ENCODE data around the gene CTNNBL1. TPM values are rescaled to one million over a fixed set of nuclear protein-coding genes. Genes with fewer than 3 reads are reported as not detected.

CTNNBL1 gene
- total and polyA plus RNA-seq, 2 experiments from 2014 or later: 36.3 to 68.7 TPM

DNA sequence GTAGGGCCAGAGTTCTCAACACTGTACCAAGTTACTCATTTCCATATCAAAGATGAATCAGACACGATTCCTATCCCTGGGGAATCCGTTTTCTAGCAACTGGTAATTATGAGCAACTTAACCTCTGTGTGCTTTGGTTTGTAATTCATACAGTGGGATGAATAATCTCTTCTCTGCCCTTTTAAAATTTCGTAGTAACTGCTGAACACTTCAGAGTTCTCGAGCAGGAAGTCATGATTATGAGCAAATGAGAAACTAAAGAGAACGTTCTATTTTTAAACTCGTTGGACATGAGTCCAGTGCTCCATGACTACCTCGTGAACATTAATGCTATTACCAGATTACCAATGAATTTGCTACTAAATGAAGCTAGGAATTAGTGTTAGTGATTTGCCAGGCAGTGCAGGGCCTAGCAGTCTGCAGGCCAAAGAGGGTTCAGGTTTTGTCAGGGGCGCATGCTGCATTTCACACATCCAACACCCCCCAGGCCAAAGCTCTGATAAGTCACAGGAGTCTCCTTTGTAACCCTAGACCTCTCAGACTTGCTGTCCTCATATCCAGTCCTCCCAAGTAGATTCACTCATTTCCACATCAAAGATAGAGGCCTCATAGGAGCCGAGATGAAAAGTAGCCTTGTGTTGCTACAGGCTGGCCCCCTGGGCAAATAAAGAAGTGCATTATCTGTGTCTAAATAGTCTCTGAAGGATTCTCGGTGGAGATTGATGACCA, 163.3 kb downstream of the CTNNBL1 start:
- Histone ChIP-seq H2AFZ (no peak overlapping the region), H3K4me3 (no peak overlapping the region), H3K4me2 (no peak overlapping the region), H4K20me1 (replicated peaks; ENCODE audit: insufficient read depth) (no peaks in the 10 kb centered on the region), H3K27me3 (ENCODE audit: insufficient read depth) (no peaks in the 10 kb centered on the region), H3K27ac (ENCODE audit: low read depth) (no peak overlapping the region), H3K9me2 (ENCODE audit: insufficient read depth) (no peaks in the 10 kb centered on the region), H3F3A (replicated peaks; ENCODE audit: low read depth) (no peaks in the 10 kb centered on the region), H3K79me2 (replicated peaks; ENCODE audit: insufficient read depth) (no peaks in the 10 kb centered on the region), H3K4me1 (ENCODE audit: insufficient read depth) (no peaks in the 10 kb centered on the region), H3K36me3 (ENCODE audit: insufficient read depth) (peaks cover 7% of the 10 kb centered on the region; the same call in 1 of the 2 replicates)
- H3K36me3 Mint-ChIP-seq (ENCODE audit: low read depth): peaks cover 9% of the 10 kb centered on the region; the same call in 2 of the 3 replicates
- no peak for DNase-seq (ENCODE audit: low spot score)
- no peak for ATAC-seq
- peaks cover 3% of the 10 kb centered on the region; the same call in 1 of the 3 replicates for H3K4me1 Mint-ChIP-seq
- H3K27ac Mint-ChIP-seq: no peak overlapping the region
- H3K4me3 Mint-ChIP-seq: no peak overlapping the region
- H3K27me3 Mint-ChIP-seq (ENCODE audit: insufficient read depth, low read depth, poor library complexity): peaks cover 5% of the 10 kb centered on the region
- no peak for TF ChIP-seq STAT1 (IDR thresholded peaks at IDR 0.05; ENCODE audit: unreplicated experiment)
- TF ChIP-seq EZH2phosphoT487 (IDR thresholded peaks at IDR 0.05; ENCODE audit: unreplicated experiment): no peak
- no peak for TF ChIP-seq NANOG (IDR thresholded peaks at IDR 0.05; ENCODE audit: borderline replicate concordance)
- TF ChIP-seq, protein P1, sequence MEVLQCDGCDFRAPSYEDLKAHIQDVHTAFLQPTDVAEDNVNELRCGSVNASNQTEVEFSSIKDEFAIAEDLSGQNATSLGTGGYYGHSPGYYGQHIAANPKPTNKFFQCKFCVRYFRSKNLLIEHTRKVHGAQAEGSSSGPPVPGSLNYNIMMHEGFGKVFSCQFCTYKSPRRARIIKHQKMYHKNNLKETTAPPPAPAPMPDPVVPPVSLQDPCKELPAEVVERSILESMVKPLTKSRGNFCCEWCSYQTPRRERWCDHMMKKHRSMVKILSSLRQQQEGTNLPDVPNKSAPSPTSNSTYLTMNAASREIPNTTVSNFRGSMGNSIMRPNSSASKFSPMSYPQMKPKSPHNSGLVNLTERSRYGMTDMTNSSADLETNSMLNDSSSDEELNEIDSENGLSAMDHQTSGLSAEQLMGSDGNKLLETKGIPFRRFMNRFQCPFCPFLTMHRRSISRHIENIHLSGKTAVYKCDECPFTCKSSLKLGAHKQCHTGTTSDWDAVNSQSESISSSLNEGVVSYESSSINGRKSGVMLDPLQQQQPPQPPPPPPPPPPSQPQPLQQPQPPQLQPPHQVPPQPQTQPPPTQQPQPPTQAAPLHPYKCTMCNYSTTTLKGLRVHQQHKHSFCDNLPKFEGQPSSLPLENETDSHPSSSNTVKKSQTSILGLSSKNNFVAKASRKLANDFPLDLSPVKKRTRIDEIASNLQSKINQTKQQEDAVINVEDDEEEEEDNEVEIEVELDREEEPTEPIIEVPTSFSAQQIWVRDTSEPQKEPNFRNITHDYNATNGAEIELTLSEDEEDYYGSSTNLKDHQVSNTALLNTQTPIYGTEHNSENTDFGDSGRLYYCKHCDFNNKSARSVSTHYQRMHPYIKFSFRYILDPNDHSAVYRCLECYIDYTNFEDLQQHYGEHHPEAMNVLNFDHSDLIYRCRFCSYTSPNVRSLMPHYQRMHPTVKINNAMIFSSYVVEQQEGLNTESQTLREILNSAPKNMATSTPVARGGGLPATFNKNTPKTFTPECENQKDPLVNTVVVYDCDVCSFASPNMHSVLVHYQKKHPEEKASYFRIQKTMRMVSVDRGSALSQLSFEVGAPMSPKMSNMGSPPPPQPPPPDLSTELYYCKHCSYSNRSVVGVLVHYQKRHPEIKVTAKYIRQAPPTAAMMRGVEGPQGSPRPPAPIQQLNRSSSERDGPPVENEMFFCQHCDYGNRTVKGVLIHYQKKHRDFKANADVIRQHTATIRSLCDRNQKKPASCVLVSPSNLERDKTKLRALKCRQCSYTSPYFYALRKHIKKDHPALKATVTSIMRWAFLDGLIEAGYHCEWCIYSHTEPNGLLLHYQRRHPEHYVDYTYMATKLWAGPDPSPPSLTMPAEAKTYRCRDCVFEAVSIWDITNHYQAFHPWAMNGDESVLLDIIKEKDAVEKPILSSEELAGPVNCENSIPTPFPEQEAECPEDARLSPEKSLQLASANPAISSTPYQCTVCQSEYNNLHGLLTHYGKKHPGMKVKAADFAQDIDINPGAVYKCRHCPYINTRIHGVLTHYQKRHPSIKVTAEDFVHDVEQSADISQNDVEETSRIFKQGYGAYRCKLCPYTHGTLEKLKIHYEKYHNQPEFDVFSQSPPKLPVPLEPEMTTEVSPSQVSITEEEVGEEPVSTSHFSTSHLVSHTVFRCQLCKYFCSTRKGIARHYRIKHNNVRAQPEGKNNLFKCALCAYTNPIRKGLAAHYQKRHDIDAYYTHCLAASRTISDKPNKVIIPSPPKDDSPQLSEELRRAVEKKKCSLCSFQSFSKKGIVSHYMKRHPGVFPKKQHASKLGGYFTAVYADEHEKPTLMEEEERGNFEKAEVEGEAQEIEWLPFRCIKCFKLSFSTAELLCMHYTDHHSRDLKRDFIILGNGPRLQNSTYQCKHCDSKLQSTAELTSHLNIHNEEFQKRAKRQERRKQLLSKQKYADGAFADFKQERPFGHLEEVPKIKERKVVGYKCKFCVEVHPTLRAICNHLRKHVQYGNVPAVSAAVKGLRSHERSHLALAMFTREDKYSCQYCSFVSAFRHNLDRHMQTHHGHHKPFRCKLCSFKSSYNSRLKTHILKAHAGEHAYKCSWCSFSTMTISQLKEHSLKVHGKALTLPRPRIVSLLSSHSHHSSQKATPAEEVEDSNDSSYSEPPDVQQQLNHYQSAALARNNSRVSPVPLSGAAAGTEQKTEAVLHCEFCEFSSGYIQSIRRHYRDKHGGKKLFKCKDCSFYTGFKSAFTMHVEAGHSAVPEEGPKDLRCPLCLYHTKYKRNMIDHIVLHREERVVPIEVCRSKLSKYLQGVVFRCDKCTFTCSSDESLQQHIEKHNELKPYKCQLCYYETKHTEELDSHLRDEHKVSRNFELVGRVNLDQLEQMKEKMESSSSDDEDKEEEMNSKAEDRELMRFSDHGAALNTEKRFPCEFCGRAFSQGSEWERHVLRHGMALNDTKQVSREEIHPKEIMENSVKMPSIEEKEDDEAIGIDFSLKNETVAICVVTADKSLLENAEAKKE (CRISPR knock-in tag; IDR thresholded peaks at IDR 0.05): no peak
- TF ChIP-seq, protein P2, sequence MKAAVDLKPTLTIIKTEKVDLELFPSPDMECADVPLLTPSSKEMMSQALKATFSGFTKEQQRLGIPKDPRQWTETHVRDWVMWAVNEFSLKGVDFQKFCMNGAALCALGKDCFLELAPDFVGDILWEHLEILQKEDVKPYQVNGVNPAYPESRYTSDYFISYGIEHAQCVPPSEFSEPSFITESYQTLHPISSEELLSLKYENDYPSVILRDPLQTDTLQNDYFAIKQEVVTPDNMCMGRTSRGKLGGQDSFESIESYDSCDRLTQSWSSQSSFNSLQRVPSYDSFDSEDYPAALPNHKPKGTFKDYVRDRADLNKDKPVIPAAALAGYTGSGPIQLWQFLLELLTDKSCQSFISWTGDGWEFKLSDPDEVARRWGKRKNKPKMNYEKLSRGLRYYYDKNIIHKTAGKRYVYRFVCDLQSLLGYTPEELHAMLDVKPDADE (IDR thresholded peaks at IDR 0.05): no peak
- no peak for TF ChIP-seq EZH2 (IDR thresholded peaks at IDR 0.05; ENCODE audit: low read depth, unreplicated experiment)
- TF ChIP-seq ZNF331 (CRISPR knock-in tag; IDR thresholded peaks at IDR 0.05; ENCODE audit: low read depth): no peak
- TF ChIP-seq, protein P3, sequence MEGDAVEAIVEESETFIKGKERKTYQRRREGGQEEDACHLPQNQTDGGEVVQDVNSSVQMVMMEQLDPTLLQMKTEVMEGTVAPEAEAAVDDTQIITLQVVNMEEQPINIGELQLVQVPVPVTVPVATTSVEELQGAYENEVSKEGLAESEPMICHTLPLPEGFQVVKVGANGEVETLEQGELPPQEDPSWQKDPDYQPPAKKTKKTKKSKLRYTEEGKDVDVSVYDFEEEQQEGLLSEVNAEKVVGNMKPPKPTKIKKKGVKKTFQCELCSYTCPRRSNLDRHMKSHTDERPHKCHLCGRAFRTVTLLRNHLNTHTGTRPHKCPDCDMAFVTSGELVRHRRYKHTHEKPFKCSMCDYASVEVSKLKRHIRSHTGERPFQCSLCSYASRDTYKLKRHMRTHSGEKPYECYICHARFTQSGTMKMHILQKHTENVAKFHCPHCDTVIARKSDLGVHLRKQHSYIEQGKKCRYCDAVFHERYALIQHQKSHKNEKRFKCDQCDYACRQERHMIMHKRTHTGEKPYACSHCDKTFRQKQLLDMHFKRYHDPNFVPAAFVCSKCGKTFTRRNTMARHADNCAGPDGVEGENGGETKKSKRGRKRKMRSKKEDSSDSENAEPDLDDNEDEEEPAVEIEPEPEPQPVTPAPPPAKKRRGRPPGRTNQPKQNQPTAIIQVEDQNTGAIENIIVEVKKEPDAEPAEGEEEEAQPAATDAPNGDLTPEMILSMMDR (conservative IDR thresholded peaks at IDR 0.05; ENCODE audit: low read depth in 2 of 2): no peak
- no peak for TF ChIP-seq CREB1 (CRISPR knock-in tag; IDR thresholded peaks at IDR 0.05; ENCODE audit: low read depth)
- TF ChIP-seq, protein P4, sequence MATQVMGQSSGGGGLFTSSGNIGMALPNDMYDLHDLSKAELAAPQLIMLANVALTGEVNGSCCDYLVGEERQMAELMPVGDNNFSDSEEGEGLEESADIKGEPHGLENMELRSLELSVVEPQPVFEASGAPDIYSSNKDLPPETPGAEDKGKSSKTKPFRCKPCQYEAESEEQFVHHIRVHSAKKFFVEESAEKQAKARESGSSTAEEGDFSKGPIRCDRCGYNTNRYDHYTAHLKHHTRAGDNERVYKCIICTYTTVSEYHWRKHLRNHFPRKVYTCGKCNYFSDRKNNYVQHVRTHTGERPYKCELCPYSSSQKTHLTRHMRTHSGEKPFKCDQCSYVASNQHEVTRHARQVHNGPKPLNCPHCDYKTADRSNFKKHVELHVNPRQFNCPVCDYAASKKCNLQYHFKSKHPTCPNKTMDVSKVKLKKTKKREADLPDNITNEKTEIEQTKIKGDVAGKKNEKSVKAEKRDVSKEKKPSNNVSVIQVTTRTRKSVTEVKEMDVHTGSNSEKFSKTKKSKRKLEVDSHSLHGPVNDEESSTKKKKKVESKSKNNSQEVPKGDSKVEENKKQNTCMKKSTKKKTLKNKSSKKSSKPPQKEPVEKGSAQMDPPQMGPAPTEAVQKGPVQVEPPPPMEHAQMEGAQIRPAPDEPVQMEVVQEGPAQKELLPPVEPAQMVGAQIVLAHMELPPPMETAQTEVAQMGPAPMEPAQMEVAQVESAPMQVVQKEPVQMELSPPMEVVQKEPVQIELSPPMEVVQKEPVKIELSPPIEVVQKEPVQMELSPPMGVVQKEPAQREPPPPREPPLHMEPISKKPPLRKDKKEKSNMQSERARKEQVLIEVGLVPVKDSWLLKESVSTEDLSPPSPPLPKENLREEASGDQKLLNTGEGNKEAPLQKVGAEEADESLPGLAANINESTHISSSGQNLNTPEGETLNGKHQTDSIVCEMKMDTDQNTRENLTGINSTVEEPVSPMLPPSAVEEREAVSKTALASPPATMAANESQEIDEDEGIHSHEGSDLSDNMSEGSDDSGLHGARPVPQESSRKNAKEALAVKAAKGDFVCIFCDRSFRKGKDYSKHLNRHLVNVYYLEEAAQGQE (IDR thresholded peaks at IDR 0.05; ENCODE audit: unreplicated experiment): no peak
- no peak for TF ChIP-seq ZNF114 (CRISPR knock-in tag; IDR thresholded peaks at IDR 0.05)
- no peak for TF ChIP-seq JUNB (IDR thresholded peaks at IDR 0.05; ENCODE audit: unreplicated experiment)
- no peak for TF ChIP-seq POLR2AphosphoS5 (IDR thresholded peaks at IDR 0.05; ENCODE audit: low read depth)
- no peaks in the 10 kb centered on the region for H3K9me3 Mint-ChIP-seq

Measured in GM23338 (cell line).